HepG2 (cell line): ENCODE results near the gene GART. TPM values are rescaled to one million over a fixed set of nuclear protein-coding genes. Genes with fewer than 3 reads are reported as not detected.

ENCODE experiments used
- BCL6 ChIP-seq: IDR thresholded peaks from 2 replicates; pipeline ENCODE4 v1.6.1; 2016; ENCODE audit warnings: missing genetic modification reagents, missing compliant biosample characterization
- DNMT1 ChIP-seq: sonication (generic); formaldehyde crosslinking; IDR thresholded peaks from 2 replicates; pipeline ENCODE4 v1.5.1; 2020; ENCODE audit warnings: mild to moderate bottlenecking, missing genetic modification reagents
- HIVEP1 ChIP-seq: sonication (generic); formaldehyde crosslinking; IDR thresholded peaks from 2 replicates; pipeline ENCODE4 v1.4.0; 2020; ENCODE audit warnings: mild to moderate bottlenecking, missing genetic modification reagents
- HNRNPL ChIP-seq: fragments of 200-400 bp; formaldehyde crosslinking; IDR thresholded peaks from 2 replicates; pipeline ENCODE4 v1.6.1; 2017; ENCODE audit warnings: mild to moderate bottlenecking, low read depth, low read length
- KDM6A ChIP-seq: IDR thresholded peaks from 2 replicates; pipeline ENCODE4 v1.6.1; 2016; ENCODE audit warnings: low read depth
- NR2C2 ChIP-seq: sonication (generic); formaldehyde crosslinking; IDR thresholded peaks from 2 replicates; pipeline ENCODE4 v1.4.0; 2020; ENCODE audit warnings: missing genetic modification reagents, mild to moderate bottlenecking, moderate library complexity, borderline replicate concordance
- RBM22 ChIP-seq: fragments of 200-400 bp; formaldehyde crosslinking; optimal IDR thresholded peaks from 2 replicates; pipeline ENCODE3; 2017; ENCODE audit warnings: mild to moderate bottlenecking, low read length, moderate library complexity
- SNAPC2 ChIP-seq: sonication (generic); formaldehyde crosslinking; IDR thresholded peaks from 2 replicates; pipeline ENCODE4 v1.8.1; 2022; ENCODE audit warnings: mild to moderate bottlenecking, missing genetic modification reagents
- ZBTB8A ChIP-seq: sonication (generic); formaldehyde crosslinking; IDR thresholded peaks from 2 replicates; pipeline ENCODE4 v1.4.0; 2020; ENCODE audit warnings: mild to moderate bottlenecking, low read depth, missing genetic modification reagents, borderline replicate concordance
- ZMAT3 ChIP-seq: sonication (generic); formaldehyde crosslinking; conservative IDR thresholded peaks from 2 replicates; pipeline ENCODE4 v1.7.0; 2021; ENCODE audit warnings: missing genetic modification reagents
- ZNF180 ChIP-seq: sonication (generic); formaldehyde crosslinking; IDR thresholded peaks from 2 replicates; pipeline ENCODE4 v1.4.0; 2020; ENCODE audit warnings: low read depth, missing genetic modification reagents, borderline replicate concordance
- ZNF354B ChIP-seq: sonication (generic); formaldehyde crosslinking; IDR thresholded peaks from 2 replicates; pipeline ENCODE4 v1.8.0; 2022; ENCODE audit warnings: mild to moderate bottlenecking, missing genetic modification reagents
- ZNF768 ChIP-seq: sonication (generic); formaldehyde crosslinking; IDR thresholded peaks from 2 replicates; pipeline ENCODE4 v1.4.0; 2020; ENCODE audit warnings: missing genetic modification reagents
- ZSCAN20 ChIP-seq: sonication (generic); formaldehyde crosslinking; IDR thresholded peaks from 2 replicates; pipeline ENCODE4 v1.4.0; 2020; ENCODE audit warnings: missing genetic modification reagents, mild to moderate bottlenecking, borderline replicate concordance
- polyA plus RNA-seq, 8 experiments: library from polyadenylated mRNA; depleted of rRNA in 3 of 8; stranded (reverse) in 7 of 8; unstranded in 1 of 8; fragments of >200 nt; fragmentation: Illumina TruSeq in 4 of 8; extraction: Trizol in 4 of 8; gene quantifications; 2 replicates each; pipeline versions ENCODE4 v1.2.1 to v1.2.3, GENCODE V29; 2011 to 2016; ENCODE audit warnings: low read depth in 4 of 8, missing spikeins in 1 of 8, mixed read lengths in 1 of 8; ENCODE audit not compliant: insufficient read depth in 1 of 8
- total RNA-seq, 5 experiments: library from RNA; depleted of rRNA; stranded (reverse); fragments of >200 nt; fragmentation: Illumina TruSeq; extraction: Trizol; gene quantifications; 2 replicates each; pipeline ENCODE4 v1.2.3, GENCODE V29; 2016; ENCODE audit warnings: low read depth in 1 of 5
- TF ChIP-seq, protein P1 (sequence below): sonication (generic); formaldehyde crosslinking; conservative IDR thresholded peaks from 2 replicates; pipeline ENCODE4 v1.8.0; 2022; ENCODE audit warnings: mild to moderate bottlenecking, moderate library complexity, missing genetic modification reagents
- TF ChIP-seq, protein P2 (sequence below): sonication (generic); formaldehyde crosslinking; IDR thresholded peaks from 2 replicates; pipeline ENCODE4 v1.9.0; 2022; ENCODE audit warnings: missing genetic modification reagents, mild to moderate bottlenecking, borderline replicate concordance
- TF ChIP-seq, protein P3 (sequence below): sonication (generic); formaldehyde crosslinking; IDR thresholded peaks from 2 replicates; pipeline ENCODE4 v1.4.0; 2020; ENCODE audit warnings: mild to moderate bottlenecking, missing genetic modification reagents
- TF ChIP-seq, protein P4 (sequence below): sonication (generic); formaldehyde crosslinking; IDR thresholded peaks from 2 replicates; pipeline ENCODE4 v1.4.0; 2020; ENCODE audit warnings: missing genetic modification reagents, borderline replicate concordance
- TF ChIP-seq, protein P5 (sequence below): sonication (generic); formaldehyde crosslinking; IDR thresholded peaks from 2 replicates; pipeline ENCODE4 v1.4.0; 2020; ENCODE audit warnings: missing genetic modification reagents

The GART gene
- total and polyA plus RNA-seq, 2 of the 13 experiments (the other 11 are each of a cell fraction or from before 2014, with no cell fraction given) = 17.9 to 109 TPM

DNA sequence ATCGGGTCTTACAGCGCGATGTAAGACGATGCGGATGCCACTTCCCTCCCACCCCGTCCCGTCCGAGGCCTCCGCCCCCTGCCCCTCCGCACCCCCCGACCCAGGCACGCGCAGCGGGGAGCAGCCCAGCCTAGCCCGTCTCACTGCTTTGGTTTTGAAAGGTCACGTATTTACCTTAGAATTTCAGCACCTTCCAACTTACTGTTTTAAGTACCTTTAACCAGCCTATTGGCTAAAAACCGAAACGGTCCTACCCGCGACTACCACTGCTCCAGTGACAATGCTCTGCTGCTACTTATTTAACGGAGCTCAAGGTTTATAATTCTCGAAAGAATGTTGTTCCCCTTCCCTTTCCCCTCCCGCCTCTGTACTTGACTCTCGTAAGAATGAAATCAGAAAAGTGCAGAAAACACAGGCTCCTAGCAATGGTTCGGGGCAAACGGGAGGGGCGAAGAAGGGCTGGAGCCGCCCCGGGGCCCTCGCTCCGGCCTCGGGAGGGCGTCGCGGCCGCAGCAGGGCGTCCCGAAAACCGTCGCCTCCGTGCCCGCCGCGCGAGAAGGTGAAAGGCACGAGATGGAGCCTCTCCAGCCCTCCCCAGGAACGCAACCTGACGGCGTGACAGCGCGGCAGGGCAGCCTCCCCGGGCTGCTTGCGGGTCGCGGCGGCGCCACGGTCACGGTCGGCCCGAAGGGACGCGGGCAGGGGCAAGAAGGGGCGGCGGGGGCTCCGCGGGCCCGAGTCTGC lies 62.8 kb downstream of the GART start (continued):
- TF ChIP-seq, protein P1, sequence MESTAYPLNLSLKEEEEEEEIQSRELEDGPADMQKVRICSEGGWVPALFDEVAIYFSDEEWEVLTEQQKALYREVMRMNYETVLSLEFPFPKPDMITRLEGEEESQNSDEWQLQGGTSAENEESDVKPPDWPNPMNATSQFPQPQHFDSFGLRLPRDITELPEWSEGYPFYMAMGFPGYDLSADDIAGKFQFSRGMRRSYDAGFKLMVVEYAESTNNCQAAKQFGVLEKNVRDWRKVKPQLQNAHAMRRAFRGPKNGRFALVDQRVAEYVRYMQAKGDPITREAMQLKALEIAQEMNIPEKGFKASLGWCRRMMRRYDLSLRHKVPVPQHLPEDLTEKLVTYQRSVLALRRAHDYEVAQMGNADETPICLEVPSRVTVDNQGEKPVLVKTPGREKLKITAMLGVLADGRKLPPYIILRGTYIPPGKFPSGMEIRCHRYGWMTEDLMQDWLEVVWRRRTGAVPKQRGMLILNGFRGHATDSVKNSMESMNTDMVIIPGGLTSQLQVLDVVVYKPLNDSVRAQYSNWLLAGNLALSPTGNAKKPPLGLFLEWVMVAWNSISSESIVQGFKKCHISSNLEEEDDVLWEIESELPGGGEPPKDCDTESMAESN (CRISPR knock-in tag) = peak; percentile 74
- TF ChIP-seq, protein P2, sequence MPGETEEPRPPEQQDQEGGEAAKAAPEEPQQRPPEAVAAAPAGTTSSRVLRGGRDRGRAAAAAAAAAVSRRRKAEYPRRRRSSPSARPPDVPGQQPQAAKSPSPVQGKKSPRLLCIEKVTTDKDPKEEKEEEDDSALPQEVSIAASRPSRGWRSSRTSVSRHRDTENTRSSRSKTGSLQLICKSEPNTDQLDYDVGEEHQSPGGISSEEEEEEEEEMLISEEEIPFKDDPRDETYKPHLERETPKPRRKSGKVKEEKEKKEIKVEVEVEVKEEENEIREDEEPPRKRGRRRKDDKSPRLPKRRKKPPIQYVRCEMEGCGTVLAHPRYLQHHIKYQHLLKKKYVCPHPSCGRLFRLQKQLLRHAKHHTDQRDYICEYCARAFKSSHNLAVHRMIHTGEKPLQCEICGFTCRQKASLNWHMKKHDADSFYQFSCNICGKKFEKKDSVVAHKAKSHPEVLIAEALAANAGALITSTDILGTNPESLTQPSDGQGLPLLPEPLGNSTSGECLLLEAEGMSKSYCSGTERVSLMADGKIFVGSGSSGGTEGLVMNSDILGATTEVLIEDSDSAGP = no peak
- TF ChIP-seq, protein P3, sequence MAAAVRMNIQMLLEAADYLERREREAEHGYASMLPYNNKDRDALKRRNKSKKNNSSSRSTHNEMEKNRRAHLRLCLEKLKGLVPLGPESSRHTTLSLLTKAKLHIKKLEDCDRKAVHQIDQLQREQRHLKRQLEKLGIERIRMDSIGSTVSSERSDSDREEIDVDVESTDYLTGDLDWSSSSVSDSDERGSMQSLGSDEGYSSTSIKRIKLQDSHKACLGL = peak; percentile 50; the same call in 1 of the 2 replicates
- no peak; the same call in 1 of the 2 replicates for TF ChIP-seq HIVEP1 (CRISPR knock-in tag)
- no peak for TF ChIP-seq RBM22
- no peak; the same call in 1 of the 2 replicates for TF ChIP-seq ZNF354B (CRISPR knock-in tag)
- TF ChIP-seq, protein P4, sequence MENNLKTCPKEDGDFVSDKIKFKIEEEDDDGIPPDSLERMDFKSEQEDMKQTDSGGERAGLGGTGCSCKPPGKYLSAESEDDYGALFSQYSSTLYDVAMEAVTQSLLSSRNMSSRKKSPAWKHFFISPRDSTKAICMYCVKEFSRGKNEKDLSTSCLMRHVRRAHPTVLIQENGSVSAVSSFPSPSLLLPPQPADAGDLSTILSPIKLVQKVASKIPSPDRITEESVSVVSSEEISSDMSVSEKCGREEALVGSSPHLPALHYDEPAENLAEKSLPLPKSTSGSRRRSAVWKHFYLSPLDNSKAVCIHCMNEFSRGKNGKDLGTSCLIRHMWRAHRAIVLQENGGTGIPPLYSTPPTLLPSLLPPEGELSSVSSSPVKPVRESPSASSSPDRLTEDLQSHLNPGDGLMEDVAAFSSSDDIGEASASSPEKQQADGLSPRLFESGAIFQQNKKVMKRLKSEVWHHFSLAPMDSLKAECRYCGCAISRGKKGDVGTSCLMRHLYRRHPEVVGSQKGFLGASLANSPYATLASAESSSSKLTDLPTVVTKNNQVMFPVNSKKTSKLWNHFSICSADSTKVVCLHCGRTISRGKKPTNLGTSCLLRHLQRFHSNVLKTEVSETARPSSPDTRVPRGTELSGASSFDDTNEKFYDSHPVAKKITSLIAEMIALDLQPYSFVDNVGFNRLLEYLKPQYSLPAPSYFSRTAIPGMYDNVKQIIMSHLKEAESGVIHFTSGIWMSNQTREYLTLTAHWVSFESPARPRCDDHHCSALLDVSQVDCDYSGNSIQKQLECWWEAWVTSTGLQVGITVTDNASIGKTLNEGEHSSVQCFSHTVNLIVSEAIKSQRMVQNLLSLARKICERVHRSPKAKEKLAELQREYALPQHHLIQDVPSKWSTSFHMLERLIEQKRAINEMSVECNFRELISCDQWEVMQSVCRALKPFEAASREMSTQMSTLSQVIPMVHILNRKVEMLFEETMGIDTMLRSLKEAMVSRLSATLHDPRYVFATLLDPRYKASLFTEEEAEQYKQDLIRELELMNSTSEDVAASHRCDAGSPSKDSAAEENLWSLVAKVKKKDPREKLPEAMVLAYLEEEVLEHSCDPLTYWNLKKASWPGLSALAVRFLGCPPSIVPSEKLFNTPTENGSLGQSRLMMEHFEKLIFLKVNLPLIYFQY (CRISPR knock-in tag) = no peak
- TF ChIP-seq SNAPC2 (CRISPR knock-in tag) = 0 out of 2 replicates have a peak, but pooled peaks have one; percentile 15
- no peak for TF ChIP-seq NR2C2 (CRISPR knock-in tag)
- peak; percentile 12; the same call in 1 of the 2 replicates for TF ChIP-seq ZNF768 (CRISPR knock-in tag)
- TF ChIP-seq, protein P5, sequence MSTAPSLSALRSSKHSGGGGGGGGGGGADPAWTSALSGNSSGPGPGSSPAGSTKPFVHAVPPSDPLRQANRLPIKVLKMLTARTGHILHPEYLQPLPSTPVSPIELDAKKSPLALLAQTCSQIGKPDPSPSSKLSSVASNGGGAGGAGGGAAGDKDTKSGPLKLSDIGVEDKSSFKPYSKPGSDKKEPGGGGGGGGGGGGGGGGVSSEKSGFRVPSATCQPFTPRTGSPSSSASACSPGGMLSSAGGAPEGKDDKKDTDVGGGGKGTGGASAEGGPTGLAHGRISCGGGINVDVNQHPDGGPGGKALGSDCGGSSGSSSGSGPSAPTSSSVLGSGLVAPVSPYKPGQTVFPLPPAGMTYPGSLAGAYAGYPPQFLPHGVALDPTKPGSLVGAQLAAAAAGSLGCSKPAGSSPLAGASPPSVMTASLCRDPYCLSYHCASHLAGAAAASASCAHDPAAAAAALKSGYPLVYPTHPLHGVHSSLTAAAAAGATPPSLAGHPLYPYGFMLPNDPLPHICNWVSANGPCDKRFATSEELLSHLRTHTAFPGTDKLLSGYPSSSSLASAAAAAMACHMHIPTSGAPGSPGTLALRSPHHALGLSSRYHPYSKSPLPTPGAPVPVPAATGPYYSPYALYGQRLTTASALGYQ = no peak
- TF ChIP-seq DNMT1 (CRISPR knock-in tag) = no peak
- TF ChIP-seq ZNF180 (CRISPR knock-in tag) = no peak
- peak; percentile 20; the same call in 1 of the 2 replicates for TF ChIP-seq ZMAT3 (CRISPR knock-in tag)
- TF ChIP-seq KDM6A (CRISPR knock-in tag) = no peak
- TF ChIP-seq BCL6 (CRISPR knock-in tag) = no peak
- TF ChIP-seq ZSCAN20 (CRISPR knock-in tag) = no peak
- no peak for TF ChIP-seq ZBTB8A (CRISPR knock-in tag)
- TF ChIP-seq HNRNPL = no peak
